GM13976 (cell line): ENCODE results near the gene RNF157.

Source experiments
- DNase-seq: peaks from one replicate; pipeline ENCODE4 v3.0.0; 2012; ENCODE audit warnings: low spot score
- CTCF ChIP-seq: IDR thresholded peaks from 2 replicates; pipeline ENCODE4 v1.5.1; 2012; ENCODE audit warnings: borderline replicate concordance, mild to moderate bottlenecking; ENCODE audit not compliant: insufficient read depth; ENCODE audit errors: extremely low read depth, missing control alignments, control extremely low read depth
- in situ Hi-C: fragments of 300-500 bp; cut with MboI; formaldehyde crosslinking; loops from one replicate; pipeline ENCODE4 v1.12.0; 2022; ENCODE audit warnings: low sequenced_read_pairs, mixed read lengths, inconsistent platforms; ENCODE audit not compliant: unreplicated experiment

The RNF157 gene

GRCh38 chr17:76125922-76126321 lies 114.4 kb downstream of the RNF157 start:
- in situ Hi-C loops = no loop called here
- DNase-seq = no peak
- TF ChIP-seq CTCF = no peak

GRCh38 chr17:76125391-76125675 lies 115.0 kb downstream of the RNF157 start:
- no peak for DNase-seq
- in situ Hi-C loops = no loop called here
- TF ChIP-seq CTCF = no peak

- DNase-seq = no peak
- in situ Hi-C loops = no loop called here
- TF ChIP-seq CTCF = no peak
Measured at GRCh38 chr17:76124582-76125390, 115.5 kb downstream of the RNF157 start.

GRCh38 chr17:76123749-76124581 lies 116.3 kb downstream of the RNF157 start:
- no peak for TF ChIP-seq CTCF
- peak; percentile 27 for DNase-seq
- in situ Hi-C loops = no loop called here

- no peak for DNase-seq
- TF ChIP-seq CTCF = no peak
- in situ Hi-C loops = no loop called here
Measured at GRCh38 chr17:76123191-76123499, 117.1 kb downstream of the RNF157 start.

GRCh38 chr17:76122431-76123190 lies 117.7 kb downstream of the RNF157 start:
- TF ChIP-seq CTCF = no peak
- in situ Hi-C loops = no loop called here
- DNase-seq = peak; percentile 35
